Measurements from ENCODE around the gene GIGYF2.

- no peak for TF ChIP-seq CTCF (IDR thresholded peaks at IDR 0.05)
- no peak for TF ChIP-seq POLR2AphosphoS5 (IDR thresholded peaks at IDR 0.05; ENCODE audit: low read depth, low read length)
Measured at GRCh38 chr2:232894251-232894650, 197.1 kb downstream of the GIGYF2 start.
